ENCODE measurements around the gene PATJ. TPM values are rescaled to one million over a fixed set of nuclear protein-coding genes. Genes with fewer than 3 reads are reported as not detected.
A peak's percentile ranks its signal among the peaks of the same experiment; 100 is the strongest.

PATJ gene
- total and polyA plus RNA-seq, 5 experiments from 2014 or later = 13.4 to 33.8 (median 17.5) TPM

DNA sequence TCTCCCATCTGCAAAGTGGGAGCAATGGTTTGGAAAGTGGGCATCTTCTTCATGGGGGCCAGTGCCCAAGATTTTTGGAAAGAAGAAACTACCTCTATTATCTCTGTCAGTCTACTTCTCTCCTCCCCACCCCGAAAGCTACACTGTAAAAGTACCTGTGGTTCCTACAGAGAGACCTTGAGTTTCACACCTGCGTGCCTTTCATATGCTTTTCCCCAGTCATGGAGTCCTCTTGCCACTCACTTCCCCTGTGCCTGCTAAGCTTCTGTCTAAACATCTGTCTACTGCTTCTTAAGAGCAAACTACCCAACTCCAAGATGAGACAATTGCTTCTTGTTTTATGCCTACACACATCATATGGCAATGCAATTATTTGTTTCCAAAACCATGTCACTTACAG lies 261.5 kb downstream of the PATJ start:
- H3K4me3 Mint-ChIP-seq = no peak overlapping the region
- H3K36me3 Mint-ChIP-seq = peaks cover 0 to 37% (median 31%) of the 10 kb centered on the region in 3 donors

GRCh38 chr1:62006690-62007089 lies 264.4 kb downstream of the PATJ start:
- Mint-ChIP-seq H3K27me3 (no peaks in the 10 kb centered on the region), H3K4me3 (no peak overlapping the region), H3K4me1 (peaks cover 0 to 2% (median 0%) of the 10 kb centered on the region in 4 donors), H3K27ac (peak overlapping the region in 1 of 10 donors; percentile 11), H3K9me3 (no peaks in the 10 kb centered on the region), H3K36me3 (peaks cover 5 to 44% (median 32%) of the 10 kb centered on the region in 3 donors)
- no peak for ATAC-seq
- POLR2A ChIA-PET = no interaction called here
- no peak for DNase-seq

More for the DNA sequence above, 261.5 kb downstream of the PATJ start:
- ATAC-seq = no peak
- Mint-ChIP-seq H3K9me3 (peaks cover 0 to 4% (median 0%) of the 10 kb centered on the region in 9 donors), H3K4me1 (no peaks in the 10 kb centered on the region), H3K27ac (peak overlapping the region in 1 of 10 donors; percentile 69), H3K27me3 (no peaks in the 10 kb centered on the region)
- POLR2A ChIA-PET = no interaction called here
- DNase-seq = no peak

DNA sequence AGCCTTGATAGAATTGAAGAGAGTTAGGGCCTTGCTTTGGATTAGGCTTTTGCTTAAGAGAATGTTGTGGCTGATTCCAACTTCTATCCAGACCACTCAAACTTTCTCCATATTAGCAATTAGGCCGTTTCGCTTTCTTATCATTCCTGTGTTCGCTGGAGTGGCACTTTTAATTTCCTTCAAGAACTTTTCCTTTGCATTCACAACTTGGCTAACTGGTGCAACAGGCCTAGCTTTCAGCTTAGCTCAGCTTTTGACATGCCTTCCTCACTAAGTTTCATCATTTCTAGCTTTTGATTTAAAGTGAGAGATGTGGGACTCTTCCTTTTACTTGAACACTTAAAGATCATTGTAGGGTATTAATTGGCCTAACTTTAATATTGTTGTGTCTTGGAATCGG lies 268.7 kb downstream of the PATJ start:
- POLR2A ChIA-PET = no interaction called here
- ATAC-seq (no peak), DNase-seq (no peak)
- H3K27ac Mint-ChIP-seq = peak overlapping the region in 1 of 10 donors; percentile 19
- peaks cover 5 to 43% (median 29%) of the 10 kb centered on the region in 3 donors for H3K36me3 Mint-ChIP-seq
- peaks cover 0 to 2% (median 0%) of the 10 kb centered on the region in 4 donors for H3K4me1 Mint-ChIP-seq
- no peaks in the 10 kb centered on the region for H3K27me3 Mint-ChIP-seq
- no peak overlapping the region for H3K4me3 Mint-ChIP-seq
- H3K9me3 Mint-ChIP-seq = no peaks in the 10 kb centered on the region

GRCh38 chr1:62012095-62012494 lies 269.8 kb downstream of the PATJ start:
- no peak overlapping the region for H3K4me3 Mint-ChIP-seq
- no peak for DNase-seq
- peaks cover 5 to 39% (median 23%) of the 10 kb centered on the region in 3 donors for H3K36me3 Mint-ChIP-seq

DNA sequence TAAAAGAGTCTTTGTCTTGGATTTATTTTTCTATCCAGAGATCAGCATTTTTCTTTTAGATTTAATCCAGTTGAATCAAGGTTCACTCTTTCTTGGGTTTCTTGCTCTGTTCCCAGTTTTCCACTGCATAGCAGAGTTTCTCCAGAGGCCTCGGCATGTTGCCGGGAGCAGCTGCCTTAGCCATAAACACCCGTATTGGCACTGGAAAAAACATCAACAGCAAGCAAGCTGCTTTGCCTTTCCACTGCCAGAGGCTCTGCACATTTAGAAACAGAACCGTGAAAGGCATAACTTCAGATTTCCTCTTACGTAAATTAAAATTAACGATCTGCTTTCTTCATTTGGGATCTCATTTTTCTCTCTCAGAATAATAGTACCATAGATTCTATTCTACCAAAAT lies 270.6 kb downstream of the PATJ start:
- no peak for ATAC-seq
- Mint-ChIP-seq H3K4me1 (peaks cover 0 to 2% (median 0%) of the 10 kb centered on the region in 4 donors), H3K36me3 (peaks cover 6 to 38% (median 20%) of the 10 kb centered on the region in 3 donors), H3K9me3 (no peaks in the 10 kb centered on the region), H3K27ac (no peak overlapping the region), H3K4me3 (no peak overlapping the region), H3K27me3 (no peaks in the 10 kb centered on the region)
- POLR2A ChIA-PET = no interaction called here
- no peak for DNase-seq

More at GRCh38 chr1:62012095-62012494, 269.8 kb downstream of the PATJ start:
- Mint-ChIP-seq H3K27me3 (no peaks in the 10 kb centered on the region), H3K27ac (no peak overlapping the region), H3K9me3 (no peaks in the 10 kb centered on the region), H3K4me1 (peaks cover 0 to 2% (median 0%) of the 10 kb centered on the region in 4 donors)
- ATAC-seq = no peak
- POLR2A ChIA-PET = no interaction called here

- ATAC-seq (no peak), DNase-seq (no peak)
- no peak overlapping the region for H3K4me3 Mint-ChIP-seq
- no peak overlapping the region for H3K27ac Mint-ChIP-seq
- no peaks in the 10 kb centered on the region for H3K9me3 Mint-ChIP-seq
- peaks cover 11 to 38% (median 25%) of the 10 kb centered on the region in 3 donors for H3K36me3 Mint-ChIP-seq
- H3K27me3 Mint-ChIP-seq = no peaks in the 10 kb centered on the region
- H3K4me1 Mint-ChIP-seq = peaks cover 0 to 2% (median 0%) of the 10 kb centered on the region in 4 donors
- POLR2A ChIA-PET = no interaction called here
Observed at GRCh38 chr1:62013264-62013663, 271.0 kb downstream of the PATJ start.

GRCh38 chr1:62022382-62022983 lies 280.2 kb downstream of the PATJ start:
- Mint-ChIP-seq H3K27me3 (no peaks in the 10 kb centered on the region), H3K4me1 (peaks cover 0 to 4% (median 1%) of the 10 kb centered on the region in 4 donors), H3K9me3 (peaks cover 0 to 2% (median 0%) of the 10 kb centered on the region in 9 donors), H3K36me3 (peaks cover 19 to 72% (median 63%) of the 10 kb centered on the region in 3 donors), H3K27ac (no peak overlapping the region), H3K4me3 (no peak overlapping the region)
- ATAC-seq (no peak), DNase-seq (no peak)
- POLR2A ChIA-PET = no interaction called here

DNA sequence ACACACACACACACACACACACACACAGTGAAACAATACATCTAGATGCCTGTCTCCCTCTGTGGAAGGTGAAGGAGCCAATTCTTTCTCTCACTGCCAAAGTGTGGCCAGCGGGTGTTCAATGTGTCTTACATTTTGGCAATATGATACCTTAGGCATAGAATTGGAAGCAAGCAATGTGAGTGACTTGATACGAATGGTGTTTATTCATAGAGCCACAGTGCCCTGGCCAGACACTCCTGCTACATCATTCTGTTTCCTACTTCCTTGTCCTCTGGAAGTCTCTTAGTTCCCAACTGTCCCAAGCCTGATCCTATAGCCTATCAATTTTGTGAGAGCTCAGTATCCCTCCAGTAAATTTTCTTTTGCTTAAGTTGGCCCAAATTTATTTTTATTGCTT lies 282.4 kb downstream of the PATJ start:
- no peak overlapping the region for H3K27ac Mint-ChIP-seq
- no peak for ATAC-seq

DNA sequence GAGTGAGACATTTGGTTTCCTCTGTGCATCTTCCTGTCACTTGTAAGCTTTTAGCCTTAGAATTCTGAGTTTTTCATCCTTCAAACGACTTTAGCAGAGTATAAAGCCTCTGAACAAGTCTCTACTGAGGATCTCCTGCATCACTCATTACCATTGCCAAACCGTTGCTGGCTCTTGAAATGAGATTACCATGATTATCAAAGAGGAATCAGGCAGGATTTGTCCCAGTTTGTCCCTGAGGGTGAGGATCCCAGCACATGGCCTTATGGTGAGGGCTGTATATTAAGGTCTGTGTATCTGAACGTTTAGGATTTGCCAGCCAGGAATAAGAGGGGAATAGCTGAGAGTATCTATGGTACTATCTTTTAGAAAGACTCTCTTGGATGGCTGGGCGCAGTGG lies 282.9 kb downstream of the PATJ start:
- peak overlapping the region in 1 of 10 donors; percentile 32 for H3K27ac Mint-ChIP-seq
- H3K36me3 Mint-ChIP-seq = peaks cover 8 to 72% (median 56%) of the 10 kb centered on the region in 3 donors
- H3K4me1 Mint-ChIP-seq = peaks cover 0 to 4% (median 2%) of the 10 kb centered on the region in 4 donors
- POLR2A ChIA-PET = no interaction called here
- H3K9me3 Mint-ChIP-seq = peaks cover 0 to 12% (median 2%) of the 10 kb centered on the region in 9 donors
- DNase-seq (no peak), ATAC-seq (no peak)
- H3K27me3 Mint-ChIP-seq = no peaks in the 10 kb centered on the region
- no peak overlapping the region for H3K4me3 Mint-ChIP-seq

More for the DNA sequence above, 282.4 kb downstream of the PATJ start:
- Mint-ChIP-seq H3K9me3 (peaks cover 0 to 12% (median 2%) of the 10 kb centered on the region in 9 donors), H3K27me3 (no peaks in the 10 kb centered on the region), H3K36me3 (peaks cover 8 to 74% (median 59%) of the 10 kb centered on the region in 3 donors), H3K4me1 (peaks cover 0 to 4% (median 1%) of the 10 kb centered on the region in 4 donors), H3K4me3 (no peak overlapping the region)
- DNase-seq = no peak
- POLR2A ChIA-PET = no interaction called here

GRCh38 chr1:62025892-62026291 lies 283.6 kb downstream of the PATJ start:
- DNase-seq = no peak
- POLR2A ChIA-PET = no interaction called here
- Mint-ChIP-seq H3K9me3 (peaks cover 0 to 12% (median 2%) of the 10 kb centered on the region in 9 donors), H3K27me3 (no peaks in the 10 kb centered on the region), H3K4me1 (peaks cover 0 to 4% (median 2%) of the 10 kb centered on the region in 4 donors), H3K27ac (no peak overlapping the region), H3K36me3 (peaks cover 8 to 70% (median 52%) of the 10 kb centered on the region in 3 donors), H3K4me3 (no peak overlapping the region)
- no peak for ATAC-seq

DNA sequence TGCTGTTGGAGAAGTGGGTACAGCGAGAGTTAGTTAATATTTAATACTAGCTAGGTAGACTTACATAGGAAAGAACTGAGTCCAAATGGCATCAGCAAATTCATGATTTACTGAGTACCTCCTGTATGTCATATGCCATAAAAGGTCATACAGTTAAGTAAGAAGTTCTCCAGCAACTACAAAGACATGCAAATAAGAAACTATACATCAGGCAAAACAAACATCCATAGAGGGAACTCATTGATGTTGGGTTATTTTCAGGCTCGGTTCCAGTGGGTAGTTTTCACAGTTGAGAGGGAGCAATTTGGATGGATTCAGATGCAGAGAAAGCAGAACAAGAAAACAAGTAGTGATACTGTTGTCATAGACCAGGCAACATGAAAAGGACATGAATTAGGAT lies 287.4 kb downstream of the PATJ start:
- ATAC-seq = no peak
- no peaks in the 10 kb centered on the region for H3K27me3 Mint-ChIP-seq
- peaks cover 0 to 2% (median 0%) of the 10 kb centered on the region in 4 donors for H3K4me1 Mint-ChIP-seq
- POLR2A ChIA-PET = no interaction called here
- no peak overlapping the region for H3K27ac Mint-ChIP-seq
- peaks cover 0 to 12% (median 2%) of the 10 kb centered on the region in 9 donors for H3K9me3 Mint-ChIP-seq
- peaks cover 5 to 54% (median 53%) of the 10 kb centered on the region in 3 donors for H3K36me3 Mint-ChIP-seq
- H3K4me3 Mint-ChIP-seq = no peak overlapping the region
- DNase-seq = no peak

DNA sequence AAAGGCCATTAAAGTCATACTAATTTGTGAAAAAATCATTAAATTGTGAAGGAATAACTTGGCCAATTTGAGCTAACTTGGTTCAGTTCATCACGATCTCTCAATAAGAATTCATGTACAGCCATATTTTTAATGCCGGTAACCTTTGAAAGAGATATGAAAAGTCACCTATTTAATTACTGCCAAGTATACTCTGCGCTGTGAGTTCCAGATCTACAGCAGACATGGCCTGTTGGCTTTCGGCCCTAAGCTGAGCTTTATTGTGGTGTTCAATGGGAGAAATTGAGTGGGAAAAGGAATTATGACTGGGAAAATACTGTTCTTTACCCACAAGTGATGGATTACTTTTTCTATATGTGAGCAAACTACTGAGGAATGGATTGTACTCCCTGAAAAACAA lies 292.5 kb downstream of the PATJ start:
- no peaks in the 10 kb centered on the region for H3K9me3 Mint-ChIP-seq
- no peak overlapping the region for H3K4me3 Mint-ChIP-seq
- no peaks in the 10 kb centered on the region for H3K27me3 Mint-ChIP-seq
- no peak overlapping the region for H3K27ac Mint-ChIP-seq
- H3K36me3 Mint-ChIP-seq = peaks cover 0 to 34% (median 22%) of the 10 kb centered on the region in 3 donors
- POLR2A ChIA-PET = no interaction called here
- DNase-seq = no peak
- ATAC-seq = no peak
- H3K4me1 Mint-ChIP-seq = peaks cover 0 to 1% (median 0%) of the 10 kb centered on the region in 4 donors

DNA sequence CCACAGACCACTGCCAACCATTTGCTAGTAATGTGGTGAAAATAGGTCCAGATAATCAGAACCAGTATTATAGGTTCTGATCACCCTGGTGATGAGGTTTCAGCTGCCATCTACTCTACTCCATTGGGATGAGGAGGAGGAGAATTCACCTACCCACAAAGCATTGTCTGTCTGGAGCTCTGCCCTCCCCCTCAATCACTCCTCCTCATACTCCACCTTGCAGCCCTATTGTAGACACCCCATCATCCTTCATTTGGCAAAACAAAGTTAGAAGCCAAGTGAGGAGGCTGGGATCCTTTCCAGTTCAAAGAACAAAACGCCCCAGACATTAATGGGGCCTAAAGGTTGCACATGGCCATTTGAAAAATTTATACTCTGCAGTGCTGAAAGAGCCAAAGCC lies 295.0 kb downstream of the PATJ start:
- Mint-ChIP-seq H3K36me3 (peaks cover 0 to 33% (median 15%) of the 10 kb centered on the region in 3 donors), H3K4me1 (peaks cover 0 to 3% (median 0%) of the 10 kb centered on the region in 4 donors), H3K4me3 (no peak overlapping the region), H3K27me3 (no peaks in the 10 kb centered on the region), H3K9me3 (no peaks in the 10 kb centered on the region), H3K27ac (no peak overlapping the region)
- no peak for DNase-seq
- ATAC-seq = no peak
- POLR2A ChIA-PET = no interaction called here
